Measurements from ENCODE around the gene ATP8B1.

DNA sequence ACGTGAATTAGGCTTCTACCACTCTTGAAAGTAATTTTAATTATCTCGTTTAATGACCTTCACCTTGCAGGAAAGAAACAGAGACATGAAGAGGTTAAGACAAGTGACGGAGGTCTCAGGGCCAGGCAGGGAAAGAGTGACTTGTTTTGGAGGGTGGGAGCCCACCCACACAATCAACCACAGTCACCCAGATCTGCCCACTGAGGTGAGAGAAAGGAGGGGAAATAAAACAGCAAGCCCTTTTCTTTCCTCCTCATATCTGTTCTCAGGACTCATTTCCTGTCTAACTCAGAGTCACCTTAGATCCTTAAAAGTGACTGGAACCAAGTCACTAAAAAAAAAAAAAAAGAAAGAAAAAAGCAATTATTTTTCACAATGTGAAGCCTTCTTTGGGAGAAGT lies 26.8 kb downstream of the ATP8B1 start:
- TF ChIP-seq CTCF (IDR thresholded peaks at IDR 0.05; ENCODE audit: insufficient read depth, low read length, poor library complexity, severe bottlenecking) (no peak), EZH2phosphoT487 (conservative IDR thresholded peaks at IDR 0.05; ENCODE audit: low read length) (no peak)

All from SU-DHL-6 (cell line).